ENCODE results near the gene GDAP2. TPM values are rescaled to one million over a fixed set of nuclear protein-coding genes. Genes with fewer than 3 reads are reported as not detected.

GDAP2 gene
- total RNA-seq, 1 experiment from 2014 or later, result 23.5 TPM

DNA sequence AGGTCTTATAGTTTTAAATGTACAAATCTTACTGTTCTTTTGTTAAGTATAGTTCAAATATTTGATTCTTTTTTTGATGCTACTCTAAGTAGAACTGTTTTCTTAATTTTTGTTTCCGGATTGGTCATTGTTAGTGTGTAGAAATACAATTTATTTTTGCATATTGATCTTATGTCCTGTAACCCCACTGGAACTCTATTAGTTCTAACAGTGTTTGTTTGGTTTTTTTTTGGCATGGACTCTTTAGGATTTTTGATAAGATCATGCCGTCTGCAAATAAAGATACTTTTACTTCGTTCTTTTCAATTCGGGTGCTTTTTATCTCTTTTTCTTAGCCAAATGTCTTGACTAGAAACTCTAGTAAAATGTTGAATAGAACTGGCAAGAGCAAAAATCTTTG lies 26.5 kb downstream of the GDAP2 start:
- POLR2A ChIA-PET (ENCODE audit: low non-redundant PET), result no interaction called here
- DNase-seq (ENCODE audit: low spot score), result no peak
- no peak overlapping the region for H3K4me3 ChIP-seq (ENCODE audit: low read depth, low read length, poor library complexity, severe bottlenecking)
- H3K9me3 ChIP-seq (ENCODE audit: low read depth, low read length, poor library complexity, severe bottlenecking), result no peaks in the 10 kb centered on the region
- CTCF ChIA-PET, result no interaction called here
- H3K36me3 ChIP-seq (ENCODE audit: insufficient read depth, low read length, poor library complexity, severe bottlenecking), result peaks cover 6% of the 10 kb centered on the region
- BruUV-seq (replicated peaks), result no TSS peak
- no peaks in the 10 kb centered on the region for H3K27me3 ChIP-seq (replicated peaks; ENCODE audit: insufficient read depth, low read depth, low read length, poor library complexity)
- intact Hi-C loops (cut with micrococcal nuclease; ENCODE audit: unreplicated experiment), result no loop called here
- no peak overlapping the region for H3K27ac ChIP-seq (ENCODE audit: low read depth, low read length, poor library complexity, severe bottlenecking)
- TF ChIP-seq CTCF (conservative IDR thresholded peaks at IDR 0.05; ENCODE audit: low read depth, low read length), result no peak
- no peaks in the 10 kb centered on the region for H3K4me1 ChIP-seq (ENCODE audit: insufficient read depth, low read length, poor library complexity, severe bottlenecking)

- CTCF ChIA-PET, result no interaction called here
- no TSS peak for BruUV-seq (replicated peaks)
- no peak overlapping the region for H3K27ac ChIP-seq (ENCODE audit: low read depth, low read length, poor library complexity, severe bottlenecking)
- H3K4me3 ChIP-seq (ENCODE audit: low read depth, low read length, poor library complexity, severe bottlenecking), result no peak overlapping the region
- intact Hi-C loops (cut with micrococcal nuclease; ENCODE audit: unreplicated experiment), result loop anchor here (5.0 kb wide), 3 partner anchors 142 to 388 kb away; no protein-coding TSS in a partner anchor
- no peaks in the 10 kb centered on the region for H3K27me3 ChIP-seq (replicated peaks; ENCODE audit: insufficient read depth, low read depth, low read length, poor library complexity)
- no peaks in the 10 kb centered on the region for H3K9me3 ChIP-seq (ENCODE audit: low read depth, low read length, poor library complexity, severe bottlenecking)
- no peaks in the 10 kb centered on the region for H3K4me1 ChIP-seq (ENCODE audit: insufficient read depth, low read length, poor library complexity, severe bottlenecking)
- no peak for DNase-seq (ENCODE audit: low spot score)
- POLR2A ChIA-PET (ENCODE audit: low non-redundant PET), result no interaction called here
- H3K36me3 ChIP-seq (ENCODE audit: insufficient read depth, low read length, poor library complexity, severe bottlenecking), result peaks cover 17% of the 10 kb centered on the region
- no peak for TF ChIP-seq EZH2 (IDR thresholded peaks at IDR 0.05; ENCODE audit: borderline replicate concordance, low read depth, low read length, poor library complexity, severe bottlenecking)
- TF ChIP-seq CTCF (conservative IDR thresholded peaks at IDR 0.05; ENCODE audit: low read depth, low read length), result no peak
Observed at GRCh38 chr1:117899801-117900200, 29.6 kb downstream of the GDAP2 start.

DNA sequence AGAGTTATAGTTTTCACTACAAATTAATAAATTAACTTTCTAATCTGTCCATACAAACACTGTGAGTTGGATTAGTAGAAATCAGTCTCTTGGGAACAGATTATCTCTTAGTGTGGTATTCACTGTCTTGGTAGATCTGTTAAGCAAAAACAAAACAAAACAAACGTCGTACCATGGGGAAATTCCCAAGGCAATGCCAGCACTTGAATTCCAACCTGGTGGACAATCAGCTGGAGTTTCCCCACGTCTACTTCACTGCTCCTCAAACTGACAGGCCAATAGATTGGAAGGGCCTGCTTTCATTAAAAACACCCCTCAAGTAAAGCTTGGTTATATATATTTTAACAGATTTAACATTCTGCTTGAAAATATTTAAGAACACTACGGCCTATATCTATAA lies 31.9 kb downstream of the GDAP2 start:
- Histone ChIP-seq H3K4me1 (ENCODE audit: insufficient read depth, low read length, poor library complexity, severe bottlenecking) (no peaks in the 10 kb centered on the region), H3K27ac (ENCODE audit: low read depth, low read length, poor library complexity, severe bottlenecking) (no peak overlapping the region), H3K27me3 (replicated peaks; ENCODE audit: insufficient read depth, low read depth, low read length, poor library complexity) (no peaks in the 10 kb centered on the region), H3K4me3 (ENCODE audit: low read depth, low read length, poor library complexity, severe bottlenecking) (no peak overlapping the region), H3K9me3 (ENCODE audit: low read depth, low read length, poor library complexity, severe bottlenecking) (no peaks in the 10 kb centered on the region), H3K36me3 (ENCODE audit: insufficient read depth, low read length, poor library complexity, severe bottlenecking) (peaks cover 20% of the 10 kb centered on the region)
- POLR2A ChIA-PET (ENCODE audit: low non-redundant PET), result no interaction called here
- CTCF ChIA-PET, result no interaction called here
- no peak for DNase-seq (ENCODE audit: low spot score)
- TF ChIP-seq CTCF (conservative IDR thresholded peaks at IDR 0.05; ENCODE audit: low read depth, low read length) (no peak), EZH2 (IDR thresholded peaks at IDR 0.05; ENCODE audit: borderline replicate concordance, low read depth, low read length, poor library complexity, severe bottlenecking) (no peak)
- intact Hi-C loops (cut with micrococcal nuclease; ENCODE audit: unreplicated experiment), result loop anchor here (5.0 kb wide), 3 partner anchors 140 to 385 kb away; no protein-coding TSS in a partner anchor
- no TSS peak for BruUV-seq (replicated peaks)
